Right renal cortex interstitium (tissue), 3 donors: ENCODE measurements around the gene NAT9. TPM values are rescaled to one million over a fixed set of nuclear protein-coding genes. Genes with fewer than 3 reads are reported as not detected.
A peak's percentile ranks its signal among the peaks of the same experiment; 100 is the strongest.

Source experiments
- DNase-seq, 3 donors: peaks; one replicate each; pipeline ENCODE4 v3.0.0-alpha.2; 2013; ENCODE audit warnings: low read depth in 3 of 3, low spot score in 2 of 3
- polyA plus RNA-seq, 3 donors: library from polyadenylated mRNA; unstranded; fragments of 120-200 nt; gene quantifications; one replicate each; pipeline ENCODE4 v1.2.1, GENCODE V29; 2013; ENCODE audit not compliant: insufficient read length in 3 of 3

NAT9 gene
- polyA plus RNA-seq, 3 donors = 39.3 to 41.1 (median 39.9) TPM

DNA sequence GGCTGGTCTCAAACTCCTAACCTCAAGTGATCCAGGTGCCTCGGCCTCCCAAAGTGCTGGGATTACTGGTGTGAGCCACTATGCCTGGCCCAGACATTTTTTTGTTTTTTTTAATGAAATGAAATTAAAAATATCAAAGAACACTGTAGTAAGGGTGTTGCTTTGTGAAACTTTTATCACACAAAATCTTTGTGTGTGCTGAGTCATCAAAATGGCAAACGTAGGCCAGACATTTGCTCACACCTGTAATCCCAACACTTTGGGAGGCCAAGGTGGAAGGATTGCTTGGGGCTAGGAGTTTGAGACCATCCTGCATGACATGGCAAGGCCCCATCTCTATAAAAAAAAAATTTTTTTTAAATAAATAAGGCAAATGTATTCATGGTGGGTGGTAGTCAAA lies 9.7 kb downstream of the NAT9 start:
- no peak for DNase-seq

- no peak for DNase-seq
Measured at GRCh38 chr17:74764751-74765286, 11.3 kb downstream of the NAT9 start.

- peak in 1 of 3 donors; percentile 68 for DNase-seq
Measured at GRCh38 chr17:74763565-74764387, 12.4 kb downstream of the NAT9 start.

DNA sequence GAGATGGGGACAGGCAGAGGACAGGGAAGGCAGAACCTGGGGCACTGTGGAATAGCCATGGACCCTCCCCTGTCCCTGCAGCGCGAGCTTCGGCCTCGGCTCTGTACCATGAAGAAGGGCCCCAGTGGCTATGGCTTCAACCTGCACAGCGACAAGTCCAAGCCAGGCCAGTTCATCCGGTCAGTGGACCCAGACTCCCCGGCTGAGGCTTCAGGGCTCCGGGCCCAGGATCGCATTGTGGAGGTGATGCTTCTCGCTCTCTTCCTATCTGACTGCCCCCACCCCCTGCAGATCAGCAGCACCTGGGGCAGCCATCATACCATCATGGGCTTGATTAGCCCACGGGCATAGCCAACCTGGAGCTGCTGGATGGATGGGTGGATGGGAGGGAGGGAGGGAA lies 14.2 kb downstream of the NAT9 start:
- DNase-seq = no peak

- no peak for DNase-seq
Measured at GRCh38 chr17:74761419-74761818, 14.7 kb downstream of the NAT9 start.

DNA sequence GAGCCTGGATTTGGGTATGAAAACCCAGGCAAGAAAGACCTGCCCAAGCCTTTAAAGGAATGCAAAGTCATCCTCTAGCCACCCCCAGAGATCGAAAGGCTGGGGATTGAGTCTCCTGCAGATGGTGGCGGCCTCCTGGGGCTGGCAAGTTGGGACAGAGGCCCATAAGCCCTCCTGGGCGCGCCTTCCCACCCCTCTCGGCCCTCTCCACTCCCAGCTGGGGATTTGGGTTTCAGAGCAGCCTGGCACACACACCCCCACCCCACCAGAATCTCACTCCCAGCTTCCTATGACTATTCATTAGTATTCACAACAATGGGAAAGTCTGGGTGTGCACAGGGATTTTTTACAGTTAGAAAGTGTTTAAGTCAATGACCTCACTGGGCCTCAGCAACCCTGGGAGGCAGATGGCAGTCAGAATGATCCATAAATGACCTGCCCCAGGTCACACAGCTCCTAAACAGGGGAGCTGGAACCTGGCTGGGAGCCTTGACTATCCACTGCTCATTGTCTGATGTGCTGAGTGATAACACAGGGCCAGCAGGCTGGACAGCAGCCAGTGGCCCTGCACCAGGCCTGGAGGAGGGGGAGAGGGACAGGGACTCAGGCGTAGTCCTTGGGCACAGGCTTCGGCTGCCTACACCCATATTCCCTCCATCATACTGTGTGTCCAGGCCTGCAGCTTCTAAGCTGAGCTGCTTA lies 15.6 kb downstream of the NAT9 start:
- DNase-seq = no peak

DNA sequence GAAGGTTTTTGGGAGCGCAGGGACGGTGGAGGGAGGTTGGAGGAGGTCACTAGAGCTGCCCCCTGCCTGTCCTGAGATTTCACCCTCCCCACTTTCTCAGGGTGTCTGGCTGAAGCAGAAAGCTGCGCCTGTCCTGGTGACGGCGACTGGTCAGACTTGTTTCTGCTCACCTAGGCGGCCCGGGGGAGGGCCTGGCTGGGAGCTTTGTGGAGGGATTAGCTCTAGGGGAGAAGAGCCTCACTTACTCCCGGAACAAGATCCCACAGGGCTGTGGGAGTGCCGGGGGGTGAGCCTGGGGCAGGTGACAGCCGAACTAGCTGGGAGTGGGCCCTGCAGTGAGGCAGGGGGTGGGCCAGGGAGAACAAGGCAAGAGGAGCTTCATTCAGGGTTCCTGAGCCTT lies 16.2 kb downstream of the NAT9 start:
- DNase-seq = no peak

- DNase-seq = no peak
Measured at GRCh38 chr17:74759243-74759801, 16.8 kb downstream of the NAT9 start.

DNA sequence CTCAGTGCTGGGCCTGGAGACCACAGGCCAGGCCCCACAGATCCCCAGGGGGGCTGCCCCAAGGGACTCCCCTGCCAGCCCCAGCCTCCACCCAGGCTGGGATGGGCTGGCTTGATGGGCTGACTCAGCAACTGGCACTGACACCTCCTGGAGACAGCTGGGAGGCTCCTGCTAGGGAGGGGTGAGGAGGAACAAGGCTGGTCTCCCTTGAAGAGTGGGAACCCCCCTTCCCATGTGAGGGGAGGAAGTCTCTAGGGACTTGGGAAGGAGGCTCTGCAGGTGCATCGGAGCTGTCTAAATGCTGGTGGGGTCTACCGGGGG lies 17.3 kb downstream of the NAT9 start:
- DNase-seq = no peak

DNA sequence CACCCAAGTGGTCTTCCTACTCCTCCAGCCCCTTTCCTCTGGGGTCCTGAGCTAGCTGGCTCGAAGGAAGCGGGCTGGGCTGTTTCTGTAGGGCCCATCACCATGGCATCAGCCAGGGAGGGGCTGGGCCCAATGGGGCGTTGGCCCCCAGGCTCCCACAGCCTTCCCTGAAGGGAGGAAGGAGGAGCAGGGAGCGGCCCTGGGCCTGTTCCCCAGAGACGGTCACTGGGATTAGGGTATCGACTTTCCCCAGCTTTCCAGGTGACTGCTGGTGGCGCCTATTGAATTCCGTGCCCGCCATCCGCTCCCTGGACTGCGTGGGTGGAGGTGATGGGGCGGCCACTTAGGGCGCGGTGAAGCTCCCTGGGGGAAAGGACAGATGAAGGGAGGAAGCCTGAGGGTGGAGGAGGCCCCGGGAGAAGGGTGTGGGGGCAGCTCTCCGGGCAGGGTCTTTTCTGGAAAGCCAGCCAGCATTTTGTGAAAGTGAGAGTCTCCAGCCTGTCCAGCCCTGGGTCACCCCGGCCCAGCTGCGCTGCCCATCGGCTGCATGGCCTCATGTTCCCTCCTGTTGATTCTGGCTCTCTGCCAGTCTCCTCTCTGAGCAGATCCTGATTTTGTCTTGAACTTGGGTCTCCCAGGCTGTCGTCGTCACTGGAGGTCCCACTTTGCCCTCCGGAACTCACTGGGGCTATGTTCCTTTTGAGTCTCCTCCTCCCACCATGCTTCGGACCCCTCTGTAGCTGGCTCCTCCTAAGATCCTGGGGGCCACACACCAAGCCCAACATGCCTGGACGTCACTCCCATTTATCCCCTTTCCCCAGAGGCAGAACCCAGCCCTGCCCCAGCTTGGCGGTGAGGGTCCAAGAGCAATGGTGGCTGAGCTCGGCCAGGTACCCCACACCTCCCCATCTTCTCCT lies 18.0 kb downstream of the NAT9 start:
- no peak for DNase-seq

- no peak for DNase-seq
Measured at GRCh38 chr17:74757502-74757901, 18.6 kb downstream of the NAT9 start.

- no peak for DNase-seq
Measured at GRCh38 chr17:74756891-74757290, 19.3 kb downstream of the NAT9 start.

- no peak for DNase-seq
Measured at GRCh38 chr17:74755533-74755932, 20.6 kb downstream of the NAT9 start.

GRCh38 chr17:74754832-74755231 lies 21.3 kb downstream of the NAT9 start:
- DNase-seq = no peak

DNA sequence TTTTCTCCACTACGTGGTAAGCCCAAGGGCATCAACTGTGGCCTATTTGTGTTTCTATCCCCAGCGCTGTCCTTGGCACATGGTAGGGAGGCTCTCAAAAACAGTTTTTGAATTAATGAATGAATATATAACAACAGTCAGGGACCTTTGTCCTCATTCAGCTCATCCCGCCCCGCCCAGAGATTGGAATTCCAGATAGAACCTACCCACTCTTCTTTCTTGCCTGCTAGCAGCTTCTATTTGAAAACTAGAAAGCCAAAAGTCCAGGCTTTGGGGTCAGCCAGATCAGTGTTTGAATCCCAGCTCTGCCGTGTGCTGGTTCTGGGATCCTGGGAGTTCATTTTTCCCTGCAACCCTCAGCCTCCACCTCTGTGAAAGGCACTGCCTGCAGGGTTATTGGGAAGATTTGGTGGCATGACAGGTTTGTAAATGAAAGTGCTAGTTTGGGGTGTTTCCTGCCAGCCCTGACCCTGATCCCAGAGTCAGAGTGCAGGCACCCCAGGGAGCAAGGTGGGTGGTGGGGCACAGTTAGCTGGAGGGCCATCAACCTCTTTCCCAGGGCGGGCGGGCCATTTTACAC lies 23.2 kb downstream of the NAT9 start:
- DNase-seq = no peak

DNA sequence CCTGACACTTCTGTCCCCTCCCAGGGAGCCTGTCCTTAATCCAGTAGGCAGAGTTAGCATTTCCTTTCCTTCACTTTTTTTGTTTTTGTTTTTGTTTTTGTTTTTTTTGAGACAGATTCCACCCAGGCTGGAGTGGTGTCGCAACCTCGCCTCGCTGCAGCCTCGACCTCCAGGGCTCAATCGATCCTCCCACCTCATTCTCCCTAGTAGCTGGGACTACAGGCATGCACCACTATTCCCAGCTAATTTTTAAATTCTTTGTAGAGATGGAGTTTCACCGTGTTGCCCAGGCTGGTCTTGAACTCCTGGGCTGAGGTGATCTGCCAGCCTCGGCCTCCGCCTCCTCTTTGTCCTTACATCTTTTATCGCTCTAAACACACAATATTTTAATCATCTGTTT lies 23.7 kb downstream of the NAT9 start:
- DNase-seq = no peak

DNA sequence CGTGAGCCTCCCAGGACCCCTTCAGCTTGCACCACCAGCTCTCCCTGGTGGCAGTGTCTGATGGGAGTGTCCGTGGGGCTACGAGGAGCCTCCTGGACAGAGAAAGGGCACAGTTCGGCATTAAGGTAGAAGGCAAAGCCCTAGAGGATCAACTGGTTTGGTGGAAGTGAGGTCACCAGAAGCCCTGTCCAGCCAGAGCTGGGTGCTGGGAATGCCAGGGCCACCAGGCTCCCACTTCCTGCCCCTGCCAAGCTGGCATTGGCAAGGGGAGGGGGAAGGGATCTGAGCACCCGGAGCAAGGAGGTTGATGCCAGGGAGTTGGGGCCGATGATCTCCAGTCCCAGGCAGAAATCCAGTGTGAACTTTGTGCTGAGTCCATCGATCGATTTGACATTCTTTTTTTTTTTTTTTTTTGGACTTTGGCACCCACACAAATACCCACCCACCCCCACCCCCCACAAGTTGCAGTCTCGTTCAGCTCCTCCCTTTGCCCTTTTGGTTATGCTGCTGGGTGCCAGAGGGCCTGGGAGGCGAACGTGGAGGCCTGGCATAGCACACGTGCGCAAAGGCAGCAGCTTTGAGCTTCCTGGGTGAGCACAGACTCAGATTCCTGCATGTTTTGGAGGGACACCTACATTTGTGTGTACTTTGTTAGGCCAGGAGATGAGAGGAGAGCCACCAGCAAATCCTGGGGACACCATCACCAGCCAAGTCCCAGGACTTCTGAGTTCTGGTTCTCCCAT lies 25.6 kb downstream of the NAT9 start:
- no peak for DNase-seq

- DNase-seq = no peak
Measured at GRCh38 chr17:74750039-74750326, 26.2 kb downstream of the NAT9 start.

DNA sequence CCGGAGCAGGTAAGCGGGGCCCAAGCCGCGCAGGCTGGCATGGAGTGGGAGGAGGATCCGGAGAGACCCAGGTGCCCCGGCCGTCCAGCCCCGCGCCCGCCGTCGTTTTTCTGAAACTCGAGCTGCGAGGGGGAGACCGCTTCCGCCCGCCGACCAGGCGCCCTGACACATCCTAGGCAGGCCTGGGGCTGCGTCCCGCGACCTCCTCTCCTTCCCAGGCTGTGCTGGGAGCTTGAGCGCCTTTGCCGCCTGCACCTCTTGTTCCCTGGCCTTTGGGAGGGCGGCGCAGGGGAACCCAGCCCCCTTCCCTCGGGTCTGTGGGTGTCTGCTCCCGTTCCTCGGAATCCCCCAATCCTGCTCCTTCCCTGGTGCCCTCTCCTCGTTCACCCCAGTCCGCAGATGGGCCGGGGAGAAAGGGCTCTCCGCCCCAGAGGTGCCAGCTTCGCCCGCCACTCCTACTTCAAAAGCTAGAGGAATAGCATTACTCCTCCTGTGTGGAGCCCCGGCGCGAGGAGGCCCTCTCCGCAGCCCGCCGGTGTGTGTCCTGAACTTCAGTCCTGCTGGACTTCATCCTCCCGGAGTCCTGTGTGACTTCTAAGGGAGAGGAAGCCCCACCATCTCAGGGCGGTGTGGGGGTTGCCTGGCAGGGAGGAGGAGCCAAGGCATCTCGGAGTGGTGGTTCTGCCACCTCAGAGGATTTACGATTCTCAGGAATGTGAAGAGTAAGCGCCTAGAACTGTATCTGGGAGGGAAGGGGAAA lies 26.7 kb downstream of the NAT9 start:
- DNase-seq = no peak
